Testis (tissue), 3 donors: ENCODE measurements around the gene C17orf67. TPM values are rescaled to one million over a fixed set of nuclear protein-coding genes. Genes with fewer than 3 reads are reported as not detected.
"Not testable (repeated sequence)": the region's sequence is repeated elsewhere in the genome, so short reads cannot be mapped to it uniquely, and the experiment has no call there.

Experiments
- DNase-seq: peaks from one replicate; pipeline ENCODE4 v3.0.0-alpha.2; 2019
- H3K27ac ChIP-seq, 2 donors: fragments of 200-600 bp; sonication (generic); one replicate each; pipeline ENCODE4 v1.5.1; 2019
- H3K27me3 ChIP-seq: fragments of 200-600 bp; sonication (generic); one replicate; pipeline ENCODE4 v1.5.1; 2019
- H3K36me3 ChIP-seq: fragments of 200-600 bp; sonication (generic); one replicate; pipeline ENCODE4 v1.5.1; 2017; ENCODE audit warnings: low read depth; ENCODE audit errors: missing control alignments
- H3K4me1 ChIP-seq: fragments of 200-600 bp; sonication (generic); one replicate; pipeline ENCODE4 v1.5.1; 2019
- H3K4me3 ChIP-seq, 2 donors: fragments of 200-600 bp; sonication (generic); one replicate each; pipeline ENCODE4 v1.5.1; 2017 to 2019
- H3K9me3 ChIP-seq: fragments of 200-600 bp; sonication (generic); one replicate; pipeline ENCODE4 v1.5.1; 2017
- CTCF ChIP-seq, 3 experiments: fragments of 450-650 bp in 2 of 3; fragments of 200-600 bp in 1 of 3; sonication (generic) in 1 of 3; IDR thresholded peaks; one replicate each; pipeline ENCODE4 v1.5.1; 2016 to 2019; ENCODE audit warnings: antibody characterized with exemption in 3 of 3, mild to moderate bottlenecking in 2 of 3, moderate library complexity in 1 of 3
- POLR2A ChIP-seq: fragments of 450-650 bp; IDR thresholded peaks from one replicate; pipeline ENCODE4 v1.6.1; 2017; ENCODE audit warnings: antibody characterized with exemption, mild to moderate bottlenecking, moderate library complexity
- WGBS, 2 donors: methylation state at CpG; one replicate each; pipeline ENCODE4 v1.1.5; 2018; 5-methylcytosine and 5-hydroxymethylcytosine counted together
- intact Hi-C: fragments of 100-400 bp; cut with DNase I; formaldehyde crosslinking; loops from one replicate; pipeline ENCODE4 v1.15.1; 2023; ENCODE audit warnings: low total_unique reads
- polyA plus RNA-seq: library from polyadenylated mRNA; stranded (reverse); fragments of 350-450 nt; fragmentation: Illumina TruSeq; extraction: RNeasy Lipid Tissue Mini Kit (QIAGEN cat#74804); gene quantifications from one replicate; pipeline ENCODE4 v1.2.3, GENCODE V29; 2014; ENCODE audit warnings: low read depth, low replicate concordance; ENCODE audit not compliant: insufficient read depth
- total RNA-seq, 2 donors: library from RNA; depleted of rRNA; stranded (reverse); fragments of >200 nt; gene quantifications; one replicate each; pipeline ENCODE4 v1.2.3, GENCODE V29; 2016

Gene C17orf67
- total and polyA plus RNA-seq, 3 donors from 2014 or later, result 2.9 to 5.3 (median 3.7) TPM

- no peaks in the 10 kb centered on the region for H3K27me3 ChIP-seq
- intact Hi-C loops, result no loop called here
- DNase-seq, result no peak
- TF ChIP-seq CTCF (IDR thresholded peaks at IDR 0.05) (no peak), POLR2A (no peak)
- no peak overlapping the region for H3K27ac ChIP-seq
- H3K4me1 ChIP-seq, result no peaks in the 10 kb centered on the region
- no peaks in the 10 kb centered on the region for H3K9me3 ChIP-seq
- no peaks in the 10 kb centered on the region for H3K36me3 ChIP-seq
- H3K4me3 ChIP-seq, result no peak overlapping the region
- WGBS, 2 donors, result 87 to 93% methylated on average over 5 of the region's 5 CpGs
Measured at GRCh38 chr17:56762144-56762543, 71.6 kb downstream of the C17orf67 start.

GRCh38 chr17:56761387-56761786, 72.3 kb downstream of the C17orf67 start:
- Histone ChIP-seq H3K27me3 (no peaks in the 10 kb centered on the region), H3K4me1 (no peaks in the 10 kb centered on the region), H3K36me3 (no peaks in the 10 kb centered on the region), H3K9me3 (no peaks in the 10 kb centered on the region), H3K27ac (no peak overlapping the region), H3K4me3 (no peak overlapping the region)
- DNase-seq, result no peak
- TF ChIP-seq CTCF (IDR thresholded peaks at IDR 0.05) (no peak), POLR2A (no peak)
- intact Hi-C loops, result no loop called here
- 86 to 92% methylated on average over 2 of the region's 2 CpGs for WGBS, 2 donors

- H3K27ac ChIP-seq, H3K4me1 ChIP-seq, H3K36me3 ChIP-seq, intact Hi-C loops, DNase-seq, H3K9me3 ChIP-seq, H3K27me3 ChIP-seq, H3K4me3 ChIP-seq: not testable (repeated sequence)
- 89 to 91% methylated on average over 7 of the region's 7 CpGs for WGBS, 2 donors
Measured at GRCh38 chr17:56757611-56758010, 76.1 kb downstream of the C17orf67 start.

GRCh38 chr17:56756536-56756935, 77.2 kb downstream of the C17orf67 start:
- WGBS, 2 donors, result 73 to 79% methylated on average over 2 of the region's 2 CpGs
- Histone ChIP-seq H3K27ac (no peak overlapping the region), H3K27me3 (no peaks in the 10 kb centered on the region), H3K36me3 (no peaks in the 10 kb centered on the region), H3K4me1 (no peaks in the 10 kb centered on the region), H3K9me3 (no peaks in the 10 kb centered on the region), H3K4me3 (no peak overlapping the region)
- TF ChIP-seq CTCF (IDR thresholded peaks at IDR 0.05) (no peak), POLR2A (no peak)
- DNase-seq, result no peak
- intact Hi-C loops, result no loop called here

- Histone ChIP-seq H3K36me3 (no peaks in the 10 kb centered on the region), H3K9me3 (no peaks in the 10 kb centered on the region), H3K27me3 (no peaks in the 10 kb centered on the region), H3K27ac (no peak overlapping the region), H3K4me1 (no peaks in the 10 kb centered on the region), H3K4me3 (no peak overlapping the region)
- DNase-seq, result no peak
- no peak for TF ChIP-seq POLR2A
- no peak for TF ChIP-seq CTCF (IDR thresholded peaks at IDR 0.05)
- intact Hi-C loops, result no loop called here
- WGBS, 2 donors, result 83 to 84% methylated on average over 5 of the region's 5 CpGs
Measured at GRCh38 chr17:56755310-56755709, 78.4 kb downstream of the C17orf67 start.
